IMR-90 (cell line): ENCODE data around the gene SV2C. TPM values are rescaled to one million over a fixed set of nuclear protein-coding genes. Genes with fewer than 3 reads are reported as not detected.

ENCODE experiments used
- ATAC-seq: fragments of 200-7000 bp; cut with Tn5 transposase; 2 replicates; pipeline ENCODE4 v1.9.1; 2020; ENCODE audit warnings: low read depth, mild to moderate bottlenecking, moderate library complexity
- BruUV-seq: library from RNA; stranded (reverse); fragments of 400-500 nt; replicated peaks from 2 replicates; lab custom pipeline; 2021; lab: Mats Ljungman, UMichigan
- CTCF ChIA-PET: fragments of 300-600 bp; formaldehyde crosslinking; extraction: SDS; loops from one replicate; lab custom pipeline; 2021; ENCODE audit warnings: antibody characterized with exemption; lab: Yijun Ruan, JAX
- POLR2A ChIA-PET: fragments of 300-600 bp; sonication (Branson Sonifier 250); formaldehyde crosslinking; loops from one replicate; lab custom pipeline; 2022; ENCODE audit warnings: antibody characterized with exemption; ENCODE audit not compliant: unreplicated experiment; lab: Charles Lee
- DNase-seq: peaks from one replicate; pipeline ENCODE4 v3.0.0; 2013
- H2AFZ ChIP-seq: replicated peaks from 2 replicates; pipeline ENCODE3; 2013; ENCODE audit warnings: low read length, mild to moderate bottlenecking; ENCODE audit not compliant: poor library complexity
- H2AK5ac ChIP-seq: 2 replicates; pipeline ENCODE4 v1.6.1; 2013; ENCODE audit warnings: low read depth, low read length, inconsistent platforms
- H2AK9ac ChIP-seq: replicated peaks from 2 replicates; pipeline ENCODE3; 2013; ENCODE audit warnings: mild to moderate bottlenecking, low read depth, low read length, moderate library complexity; ENCODE audit not compliant: poor library complexity
- H2BK120ac ChIP-seq: 2 replicates; pipeline ENCODE4 v1.6.1; 2013; ENCODE audit warnings: low read depth, low read length, inconsistent platforms
- H2BK15ac ChIP-seq: 3 replicates; pipeline ENCODE4 v1.6.1; 2013; ENCODE audit warnings: low read depth, low read length, inconsistent platforms
- H2BK20ac ChIP-seq: 2 replicates; pipeline ENCODE4 v1.6.1; 2013; ENCODE audit warnings: low read depth, mild to moderate bottlenecking, inconsistent platforms, low read length, moderate library complexity
- H2BK5ac ChIP-seq: 2 replicates; pipeline ENCODE4 v1.6.1; 2013; ENCODE audit warnings: mild to moderate bottlenecking, low read depth, low read length, inconsistent platforms; ENCODE audit not compliant: poor library complexity, severe bottlenecking
- H3K14ac ChIP-seq: replicated peaks from 2 replicates; pipeline ENCODE4 v1.6.1; 2013; ENCODE audit warnings: low read depth, low read length, inconsistent platforms
- H3K18ac ChIP-seq: 2 replicates; pipeline ENCODE4 v1.6.1; 2013; ENCODE audit warnings: low read depth, low read length, control low read depth
- H3K23ac ChIP-seq: 2 replicates; pipeline ENCODE4 v1.6.1; 2013; ENCODE audit warnings: low read depth, low read length, inconsistent platforms
- H3K27ac ChIP-seq: 2 replicates; pipeline ENCODE4 v1.5.1; 2013; ENCODE audit warnings: mild to moderate bottlenecking, control low read depth, low read length; ENCODE audit not compliant: insufficient read depth
- H3K27me3 ChIP-seq: 2 replicates; pipeline ENCODE4 v1.6.1; 2013; ENCODE audit warnings: low read length; ENCODE audit not compliant: control insufficient read depth, insufficient read depth
- H3K36me3 ChIP-seq: 2 replicates; pipeline ENCODE4 v1.6.1; 2013; ENCODE audit warnings: low read length, mixed read lengths; ENCODE audit not compliant: control insufficient read depth, insufficient read depth
- H3K4ac ChIP-seq: 2 replicates; pipeline ENCODE4 v1.6.1; 2013; ENCODE audit warnings: low read depth, low read length, inconsistent platforms
- H3K4me1 ChIP-seq: 2 replicates; pipeline ENCODE4 v1.6.1; 2013; ENCODE audit warnings: low read length, mixed read lengths; ENCODE audit not compliant: control insufficient read depth, insufficient read depth
- H3K4me2 ChIP-seq: 2 replicates; pipeline ENCODE4 v1.6.1; 2013; ENCODE audit warnings: low read depth, mild to moderate bottlenecking, control low read depth, low read length, moderate library complexity
- H3K4me3 ChIP-seq: 2 replicates; pipeline ENCODE4 v1.5.1; 2013; ENCODE audit warnings: low read depth, mild to moderate bottlenecking, control low read depth, low read length, moderate library complexity; ENCODE audit not compliant: insufficient read depth
- H3K56ac ChIP-seq: 2 replicates; pipeline ENCODE4 v1.6.1; 2013; ENCODE audit warnings: low read length, inconsistent platforms; ENCODE audit not compliant: insufficient read depth; ENCODE audit errors: extremely low read depth
- H3K79me1 ChIP-seq, 2 experiments: 2 replicates each; pipeline ENCODE4 v1.6.1; 2013; ENCODE audit warnings: low read length in 2 of 2, inconsistent platforms in 1 of 2, low read depth in 1 of 2
- H3K9ac ChIP-seq: 2 replicates; pipeline ENCODE4 v1.6.1; 2013; ENCODE audit warnings: low read depth, low read length, control low read depth
- H3K9me1 ChIP-seq: 2 replicates; pipeline ENCODE4 v1.6.1; 2013; ENCODE audit warnings: low read length, inconsistent platforms; ENCODE audit not compliant: insufficient read depth
- H3K9me3 ChIP-seq: 2 replicates; pipeline ENCODE4 v1.6.1; 2013; ENCODE audit warnings: low read length; ENCODE audit not compliant: control insufficient read depth, insufficient read depth
- H4K20me1 ChIP-seq: 2 replicates; pipeline ENCODE4 v1.6.1; 2013; ENCODE audit warnings: low read length, inconsistent platforms; ENCODE audit not compliant: insufficient read depth
- H4K5ac ChIP-seq: 2 replicates; pipeline ENCODE4 v1.6.1; 2013; ENCODE audit warnings: mild to moderate bottlenecking, low read depth, low read length, control low read depth
- H4K8ac ChIP-seq, 2 experiments: 2 replicates each; pipeline ENCODE4 v1.6.1; 2013; ENCODE audit warnings: low read depth in 2 of 2, low read length in 2 of 2, control low read depth in 1 of 2, inconsistent platforms in 1 of 2
- H4K91ac ChIP-seq: 2 replicates; pipeline ENCODE4 v1.6.1; 2013; ENCODE audit warnings: low read depth, low read length, inconsistent platforms; ENCODE audit not compliant: insufficient read depth
- FOS ChIP-seq: fragments of 150-350 bp; IDR thresholded peaks from 2 replicates; pipeline ENCODE4 v1.6.1; 2016; ENCODE audit warnings: low read depth, low read length
- RFX5 ChIP-seq: IDR thresholded peaks from 2 replicates; pipeline ENCODE4 v1.8.0; 2012; ENCODE audit warnings: low read depth, mild to moderate bottlenecking, low read length, moderate library complexity
- SMC3 ChIP-seq: fragments of 150-350 bp; IDR thresholded peaks from 2 replicates; pipeline ENCODE4 v1.6.1; 2016; ENCODE audit warnings: low read depth, mild to moderate bottlenecking, antibody characterized with exemption, low read length, moderate library complexity
- WGBS, 2 experiments: methylation state at CpG; one replicate each; pipeline versions ENCODE4 v1.1.5 to v1.1.7; 2013; ENCODE audit warnings: missing lambda C conversion rate in 2 of 2; ENCODE audit not compliant: insufficient read length in 1 of 2; ENCODE audit errors: extremely low coverage in 2 of 2; 5-methylcytosine and 5-hydroxymethylcytosine counted together
- dilution Hi-C: fragments of 300-500 bp; cut with HindIII; formaldehyde crosslinking; loops from one replicate; pipeline ENCODE4 v1.14.3; 2018; ENCODE audit warnings: low sequenced_read_pairs; ENCODE audit not compliant: unreplicated experiment
- in situ Hi-C: fragments of 300-500 bp; cut with MboI; formaldehyde crosslinking; loops from 3 replicates; pipeline ENCODE4 v1.14.3; 2019; ENCODE audit warnings: low sequenced_read_pairs, inconsistent platforms, mixed read lengths
- intact Hi-C: fragments of 100-400 bp; cut with micrococcal nuclease; formaldehyde crosslinking; loops from 2 replicates; pipeline ENCODE4 v1.10.0; 2022
- polyA plus RNA-seq, 3 experiments: library from polyadenylated mRNA; depleted of rRNA; stranded (reverse); fragments of >200 nt; gene quantifications; 2 replicates each; pipeline ENCODE4 v1.2.3, GENCODE V29; 2012; ENCODE audit warnings: low replicate concordance in 1 of 3
- total RNA-seq: library from RNA; depleted of rRNA; stranded (reverse); fragments of >200 nt; gene quantifications from 2 replicates; pipeline ENCODE4 v1.2.3, GENCODE V29; 2012

Gene SV2C
- total and polyA plus RNA-seq, 2 of the 4 experiments (the other 2 are of a cell fraction) = not detected

GRCh38 chr5:76065258-76065657 lies 17.9 kb upstream of the SV2C start:
- H4K8ac ChIP-seq = no peak overlapping the region
- WGBS, 2 experiments = no CpG with 5 or more reads among the region's 5 CpGs
- no peak for TF ChIP-seq FOS
- TF ChIP-seq SMC3 = no peak
- no peak for TF ChIP-seq RFX5
- no peak for ATAC-seq
- no peak overlapping the region for H2AFZ ChIP-seq
- intact Hi-C loops = no loop called here
- no peak overlapping the region for H3K4me2 ChIP-seq
- no peak overlapping the region for H4K5ac ChIP-seq
- H2AK5ac ChIP-seq = no peak overlapping the region
- no peak for DNase-seq
- no peak overlapping the region for H3K9ac ChIP-seq
- CTCF ChIA-PET = interaction anchor here (0.6 kb wide), 1 partner anchor 203 kb away, joined by 3 read pairs; no protein-coding TSS in a partner anchor
- H3K56ac ChIP-seq = no peak overlapping the region
- H3K36me3 ChIP-seq = no peaks in the 10 kb centered on the region
- no peak overlapping the region for H3K4ac ChIP-seq
- H2BK120ac ChIP-seq = no peak overlapping the region
- H2BK15ac ChIP-seq = no peak overlapping the region
- no peak overlapping the region for H3K4me3 ChIP-seq
- no peaks in the 10 kb centered on the region for H3K79me1 ChIP-seq
- no peak overlapping the region for H2BK20ac ChIP-seq
- H3K23ac ChIP-seq = no peak overlapping the region
- in situ Hi-C loops = no loop called here
- H3K27ac ChIP-seq = no peak overlapping the region
- no peaks in the 10 kb centered on the region for H3K27me3 ChIP-seq
- dilution Hi-C loops = no loop called here
- H3K4me1 ChIP-seq = no peaks in the 10 kb centered on the region
- no peak overlapping the region for H3K14ac ChIP-seq
- POLR2A ChIA-PET = no interaction called here
- no peak overlapping the region for H3K18ac ChIP-seq
- H3K9me3 ChIP-seq = no peaks in the 10 kb centered on the region
- BruUV-seq = no TSS peak
- no peak overlapping the region for H2BK5ac ChIP-seq
- H4K20me1 ChIP-seq = no peaks in the 10 kb centered on the region
- H3K9me1 ChIP-seq = no peaks in the 10 kb centered on the region
- no peak overlapping the region for H4K91ac ChIP-seq
- H2AK9ac ChIP-seq = no peak overlapping the region
